ENCODE measurements around the gene WDR4. TPM values are rescaled to one million over a fixed set of nuclear protein-coding genes. Genes with fewer than 3 reads are reported as not detected.

The WDR4 gene
- total and polyA plus RNA-seq, 10 of the 15 experiments (the other 5 are each of a cell fraction or from before 2014, with no cell fraction given), result 2.1 to 45.3 (median 18.7) TPM

DNA sequence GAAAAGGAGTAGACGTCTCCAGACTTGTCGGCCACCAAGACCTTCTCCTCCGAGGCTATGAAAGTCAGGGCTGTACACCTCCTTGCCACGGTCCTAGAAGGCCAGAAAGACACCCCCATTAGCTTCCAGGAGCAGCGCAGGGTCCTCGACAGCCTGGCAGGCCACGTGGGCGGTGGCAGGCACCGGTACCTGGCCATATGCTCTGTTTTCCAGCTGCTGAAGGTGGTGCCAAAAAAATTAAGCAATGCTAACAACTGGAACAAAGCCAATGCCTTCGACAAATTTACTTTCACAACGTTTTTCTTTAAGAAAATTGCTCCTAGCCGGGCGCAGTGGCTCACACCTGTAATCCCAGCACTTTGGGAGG, 15.9 kb downstream of the WDR4 start:
- in situ Hi-C loops (cut with MboI) (no loop called here), intact Hi-C loops (cut with micrococcal nuclease; ENCODE audit: unreplicated experiment) (no loop called here)
- WGBS (ENCODE audit: insufficient coverage, insufficient replicate concordance, low lambda C conversion rate, missing lambda C conversion rate), result 91% methylated on average over 13 of the region's 13 CpGs
- Histone ChIP-seq H3K9ac (ENCODE audit: control insufficient read depth, insufficient read depth, low read length) (no peak overlapping the region), H3K27ac (ENCODE audit: control insufficient read depth, insufficient read depth) (no peak overlapping the region), H4K20me1 (ENCODE audit: control insufficient read depth, insufficient read depth) (peaks cover 4% of the 10 kb centered on the region; the same call in 1 of the 2 replicates), H3K79me2 (ENCODE audit: control insufficient read depth, insufficient read depth, low read length) (peaks cover 13% of the 10 kb centered on the region), H3K9me3 (replicated peaks; ENCODE audit: control insufficient read depth, insufficient read depth, low read length) (no peaks in the 10 kb centered on the region), H3K4me1 (ENCODE audit: control insufficient read depth, insufficient read depth, low read length) (no peaks in the 10 kb centered on the region), H2AFZ (ENCODE audit: control insufficient read depth, low read depth, low read length) (no peak overlapping the region), H3K36me3 (ENCODE audit: control insufficient read depth in 2 of 2, insufficient read depth in 2 of 2, low read length in 1 of 2) (peaks cover 26 to 50% of the 10 kb centered on the region in 2 experiments), H3K4me3 (no peak overlapping the region), H3K27me3 (replicated peaks in 1 of 2; ENCODE audit: control insufficient read depth in 2 of 2, insufficient read depth in 2 of 2, low read length in 1 of 2) (no peaks in the 10 kb centered on the region), H3K4me2 (ENCODE audit: control insufficient read depth, insufficient read depth) (no peak overlapping the region)
- ChIA-PET POLR2A (no interaction called here), SMC1A (ENCODE audit: uncharacterized antibody, unreplicated experiment) (no interaction called here), RAD21 (ENCODE audit: unreplicated experiment) (no interaction called here), CTCF (no interaction called here)
- FAIRE-seq (no peak), ATAC-seq (no peak), DNase-seq (ENCODE audit: low read depth, low spot score) (no peak)
- no TSS peak for BruUV-seq (replicated peaks)
- TF ChIP-seq ZNF24 (IDR thresholded peaks at IDR 0.05) (no peak), MYB (IDR thresholded peaks at IDR 0.05; ENCODE audit: borderline replicate concordance, low read depth, low read length) (no peak), GABPA (IDR thresholded peaks at IDR 0.05; ENCODE audit: low read depth) (no peak), MTA3 (IDR thresholded peaks at IDR 0.05; ENCODE audit: borderline replicate concordance, low read length) (no peak), ATF2 (IDR thresholded peaks at IDR 0.05; ENCODE audit: low read length) (no peak), HDAC6 (IDR thresholded peaks at IDR 0.05; ENCODE audit: unreplicated experiment) (no peak), ZBTB33 (IDR thresholded peaks at IDR 0.05) (no peak), SIX5 (IDR thresholded peaks at IDR 0.05; ENCODE audit: low read depth, low read length, severe bottlenecking) (no peak), ATF3 (IDR thresholded peaks at IDR 0.05; ENCODE audit: borderline replicate concordance, extremely low read depth, low read depth, low read length) (no peak), BMI1 (IDR thresholded peaks at IDR 0.05; ENCODE audit: borderline replicate concordance) (no peak), PKNOX1 (IDR thresholded peaks at IDR 0.05) (no peak), BACH1 (IDR thresholded peaks at IDR 0.05; ENCODE audit: borderline replicate concordance) (no peak), ETV6 (conservative IDR thresholded peaks at IDR 0.05 in 1 of 2, IDR thresholded peaks at IDR 0.05 in 1 of 2; ENCODE audit: borderline replicate concordance in 1 of 2, low read depth in 1 of 2) (no peak), EP300 (IDR thresholded peaks at IDR 0.05; ENCODE audit: borderline replicate concordance in 1 of 2, control insufficient read depth in 1 of 2, low read depth in 2 of 2, low read length in 2 of 2) (no peak)
- TF ChIP-seq, protein P1, sequence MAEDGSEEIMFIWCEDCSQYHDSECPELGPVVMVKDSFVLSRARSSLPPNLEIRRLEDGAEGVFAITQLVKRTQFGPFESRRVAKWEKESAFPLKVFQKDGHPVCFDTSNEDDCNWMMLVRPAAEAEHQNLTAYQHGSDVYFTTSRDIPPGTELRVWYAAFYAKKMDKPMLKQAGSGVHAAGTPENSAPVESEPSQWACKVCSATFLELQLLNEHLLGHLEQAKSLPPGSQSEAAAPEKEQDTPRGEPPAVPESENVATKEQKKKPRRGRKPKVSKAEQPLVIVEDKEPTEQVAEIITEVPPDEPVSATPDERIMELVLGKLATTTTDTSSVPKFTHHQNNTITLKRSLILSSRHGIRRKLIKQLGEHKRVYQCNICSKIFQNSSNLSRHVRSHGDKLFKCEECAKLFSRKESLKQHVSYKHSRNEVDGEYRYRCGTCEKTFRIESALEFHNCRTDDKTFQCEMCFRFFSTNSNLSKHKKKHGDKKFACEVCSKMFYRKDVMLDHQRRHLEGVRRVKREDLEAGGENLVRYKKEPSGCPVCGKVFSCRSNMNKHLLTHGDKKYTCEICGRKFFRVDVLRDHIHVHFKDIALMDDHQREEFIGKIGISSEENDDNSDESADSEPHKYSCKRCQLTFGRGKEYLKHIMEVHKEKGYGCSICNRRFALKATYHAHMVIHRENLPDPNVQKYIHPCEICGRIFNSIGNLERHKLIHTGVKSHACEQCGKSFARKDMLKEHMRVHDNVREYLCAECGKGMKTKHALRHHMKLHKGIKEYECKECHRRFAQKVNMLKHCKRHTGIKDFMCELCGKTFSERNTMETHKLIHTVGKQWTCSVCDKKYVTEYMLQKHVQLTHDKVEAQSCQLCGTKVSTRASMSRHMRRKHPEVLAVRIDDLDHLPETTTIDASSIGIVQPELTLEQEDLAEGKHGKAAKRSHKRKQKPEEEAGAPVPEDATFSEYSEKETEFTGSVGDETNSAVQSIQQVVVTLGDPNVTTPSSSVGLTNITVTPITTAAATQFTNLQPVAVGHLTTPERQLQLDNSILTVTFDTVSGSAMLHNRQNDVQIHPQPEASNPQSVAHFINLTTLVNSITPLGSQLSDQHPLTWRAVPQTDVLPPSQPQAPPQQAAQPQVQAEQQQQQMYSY (CRISPR knock-in tag; IDR thresholded peaks at IDR 0.05), result no peak
